ENCODE results near the gene AMER3.

- TF ChIP-seq CTCF (IDR thresholded peaks at IDR 0.05; ENCODE audit: borderline replicate concordance, extremely low read depth, low read length, poor library complexity, severe bottlenecking) (no peak), EZH2 (IDR thresholded peaks at IDR 0.05; ENCODE audit: borderline replicate concordance, low read depth, low read length, severe bottlenecking) (no peak)
Measured at GRCh38 chr2:130808482-130809268, 53.3 kb downstream of the AMER3 start.

All from DND-41 (cell line).